Stimulated activated CD4-positive, alpha-beta T cell treated with anti-CD3 and anti-CD28 coated beads, Interleukin-1b, Interleukin-23, amount 100 ng/mL, for 4 hours (primary cell): ENCODE results near the gene TACR1.
"Not testable (repeated sequence)": the region's sequence is repeated elsewhere in the genome, so short reads cannot be mapped to it uniquely, and the experiment has no call there.

Experiments used
- DNase-seq, 2 donors: peaks; one replicate each; pipeline ENCODE4 v3.0.0-alpha.2; 2020; ENCODE audit warnings: low read depth in 2 of 2

TACR1 gene

DNA sequence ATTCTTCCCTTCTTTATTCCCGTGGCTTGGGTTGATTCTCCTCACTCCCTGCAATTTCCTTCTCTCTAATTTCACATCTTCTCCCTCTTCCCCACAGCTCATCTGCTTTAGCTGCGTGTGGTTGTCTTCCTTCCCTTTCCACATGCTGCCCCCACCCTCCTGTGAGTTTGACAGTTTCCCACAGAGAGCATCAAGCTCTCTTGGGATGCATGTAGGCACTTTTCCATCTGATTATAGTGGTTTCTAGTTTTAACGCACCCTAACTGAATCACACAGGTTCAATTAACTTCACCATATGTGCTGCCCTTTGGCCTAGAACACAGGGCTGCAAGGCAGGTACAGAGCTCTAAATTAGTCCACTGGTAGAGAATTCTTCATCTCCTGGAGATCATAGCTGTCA lies 110.5 kb downstream of the TACR1 start:
- DNase-seq = no peak

- DNase-seq = no peak
These were observed 111.6 kb downstream of the TACR1 start for GRCh38 chr2:75087736-75088135.

- no peak for DNase-seq
These were observed 119.7 kb downstream of the TACR1 start for GRCh38 chr2:75079575-75079974.

DNA sequence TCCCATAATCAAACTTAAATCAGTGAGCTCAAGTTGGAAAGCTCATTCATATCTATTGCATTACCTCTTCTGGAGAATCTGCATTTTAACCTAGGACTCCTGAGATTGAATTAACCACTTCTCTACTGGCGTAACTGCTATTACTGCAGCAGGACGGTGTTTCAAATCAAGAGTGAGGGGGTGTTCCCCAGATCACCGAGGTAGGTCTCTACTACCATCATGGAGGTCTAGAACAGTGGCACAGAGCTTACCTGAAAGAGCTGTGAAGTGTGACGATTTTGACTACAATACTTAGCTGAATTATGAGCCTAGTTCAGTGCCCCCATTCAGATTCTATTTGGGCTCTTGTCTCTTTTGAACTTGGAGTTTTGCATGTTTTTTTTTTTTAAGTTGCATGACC lies 121.4 kb downstream of the TACR1 start:
- DNase-seq = no peak

DNA sequence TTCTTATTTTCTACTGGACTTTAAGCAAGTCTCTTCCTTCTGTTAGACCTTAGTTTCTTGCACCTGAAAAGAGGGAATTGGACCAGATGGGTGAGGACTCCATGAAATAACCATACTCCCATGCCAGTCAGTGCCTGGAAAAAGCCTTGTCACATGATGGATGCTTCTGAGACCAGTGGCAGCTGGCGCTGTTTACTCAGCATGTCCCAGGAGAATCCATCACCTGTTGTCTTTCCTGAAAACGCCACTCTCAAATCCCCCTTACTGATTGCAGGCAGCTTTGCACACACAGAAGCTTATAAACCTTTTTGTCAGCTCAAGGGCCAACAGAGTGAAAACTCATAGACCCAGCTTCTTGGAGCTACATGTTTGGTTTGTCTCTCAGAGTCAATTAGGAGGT lies 123.2 kb downstream of the TACR1 start:
- no peak for DNase-seq

GRCh38 chr2:75074708-75075107 lies 124.6 kb downstream of the TACR1 start:
- no peak for DNase-seq

GRCh38 chr2:75074228-75074627 lies 125.1 kb downstream of the TACR1 start:
- no peak for DNase-seq

DNA sequence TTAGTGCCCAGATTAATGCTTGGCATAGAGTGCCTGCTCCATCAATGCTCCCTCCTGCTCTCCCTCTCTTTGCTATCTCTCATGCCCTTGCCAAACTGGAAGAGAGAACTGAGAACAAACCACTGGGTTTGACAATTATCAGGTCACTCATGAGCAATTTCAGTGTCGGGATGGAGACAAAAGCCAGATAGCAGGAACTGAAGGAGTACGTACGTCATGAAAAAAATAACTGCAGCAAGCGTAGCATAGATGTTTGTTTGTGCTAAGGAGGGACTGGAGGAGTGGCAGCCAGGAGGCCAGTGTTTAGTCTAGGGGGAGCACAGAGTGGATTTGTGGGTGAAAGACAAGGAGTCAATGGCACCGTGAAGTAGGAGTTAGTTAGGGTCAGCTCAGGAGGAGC lies 127.6 kb downstream of the TACR1 start:
- no peak for DNase-seq

- DNase-seq = no peak
These were observed 130.8 kb downstream of the TACR1 start for GRCh38 chr2:75068546-75068945.

- no peak for DNase-seq
These were observed 131.8 kb downstream of the TACR1 start for GRCh38 chr2:75067506-75067905.

- no peak for DNase-seq
These were observed 133.0 kb downstream of the TACR1 start for GRCh38 chr2:75066121-75066902.

- DNase-seq = no peak
These were observed 133.8 kb downstream of the TACR1 start for GRCh38 chr2:75065402-75066008.

DNA sequence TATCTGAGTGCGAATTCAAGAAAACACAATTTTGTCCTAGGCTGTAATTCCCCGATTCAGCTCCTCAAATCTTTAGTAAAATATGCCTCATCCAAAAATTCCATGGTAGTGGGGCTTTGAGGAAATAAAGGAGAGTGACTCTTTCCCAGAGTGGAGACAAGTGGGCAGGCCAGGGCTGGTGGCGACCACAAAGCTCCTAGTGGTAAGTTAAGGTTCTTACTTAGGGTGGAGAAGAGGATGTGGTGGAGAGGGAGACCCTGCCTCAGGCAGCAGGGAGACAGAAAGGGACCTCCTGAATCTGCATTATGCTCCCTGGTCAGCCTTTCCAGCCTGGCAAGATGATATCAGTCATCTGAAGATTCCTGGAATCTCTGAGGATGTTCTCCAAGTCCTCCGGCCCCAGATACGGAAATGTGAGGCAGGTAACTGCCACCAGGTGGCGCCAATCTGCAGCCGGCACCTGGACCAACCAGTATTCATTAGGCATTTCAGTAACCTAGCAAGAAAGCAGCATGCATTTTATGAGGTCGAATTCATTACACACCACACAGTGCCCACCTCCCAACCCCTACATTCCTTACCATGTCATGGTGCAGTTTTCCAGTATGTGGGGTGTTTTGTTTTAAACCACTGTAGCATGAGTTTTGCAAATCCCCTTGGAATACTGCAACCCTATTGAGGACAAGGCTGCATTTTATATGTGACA lies 134.5 kb downstream of the TACR1 start:
- peak; percentile 23 to 36 for DNase-seq

DNA sequence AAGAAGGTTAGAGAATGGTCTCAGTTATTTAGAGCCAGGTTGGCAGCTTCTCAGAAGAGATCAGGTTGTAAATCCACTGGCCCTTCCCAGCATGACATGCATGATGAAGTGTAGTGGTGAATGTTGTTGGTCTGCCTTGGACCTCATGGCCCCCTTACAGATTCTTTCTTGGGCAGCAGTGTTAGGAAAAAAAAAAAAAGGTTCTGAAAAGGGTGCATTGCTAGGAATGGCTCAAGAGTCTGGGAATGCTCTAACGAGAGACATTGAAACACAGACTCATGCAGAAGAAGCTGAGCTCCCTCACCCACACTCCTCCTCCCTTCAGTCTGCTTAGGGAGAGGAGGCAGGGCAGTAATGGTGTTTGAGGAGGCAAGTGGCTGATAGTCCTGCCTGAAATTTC lies 135.4 kb downstream of the TACR1 start:
- DNase-seq = no peak

DNA sequence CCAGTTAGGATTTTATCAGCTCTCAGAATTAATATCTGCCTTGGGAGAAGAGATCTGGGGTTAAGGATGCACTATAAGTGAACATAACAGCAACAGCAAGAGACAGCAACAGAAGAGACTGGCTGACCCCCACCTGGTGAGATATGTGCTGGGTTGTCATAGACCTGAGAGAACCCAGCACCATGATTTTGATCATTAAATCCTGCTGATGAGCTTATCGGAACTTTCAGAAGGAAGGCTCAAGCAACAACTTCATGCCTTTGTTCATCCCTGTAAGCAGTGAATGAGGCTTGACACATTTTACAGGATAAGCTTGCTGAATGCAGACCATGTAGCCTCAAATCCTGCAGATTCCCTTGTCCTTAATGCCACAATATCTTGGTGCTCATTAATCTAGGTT lies 140.9 kb downstream of the TACR1 start:
- no peak for DNase-seq

GRCh38 chr2:75057150-75057549 lies 142.2 kb downstream of the TACR1 start:
- not testable (repeated sequence) for DNase-seq

DNA sequence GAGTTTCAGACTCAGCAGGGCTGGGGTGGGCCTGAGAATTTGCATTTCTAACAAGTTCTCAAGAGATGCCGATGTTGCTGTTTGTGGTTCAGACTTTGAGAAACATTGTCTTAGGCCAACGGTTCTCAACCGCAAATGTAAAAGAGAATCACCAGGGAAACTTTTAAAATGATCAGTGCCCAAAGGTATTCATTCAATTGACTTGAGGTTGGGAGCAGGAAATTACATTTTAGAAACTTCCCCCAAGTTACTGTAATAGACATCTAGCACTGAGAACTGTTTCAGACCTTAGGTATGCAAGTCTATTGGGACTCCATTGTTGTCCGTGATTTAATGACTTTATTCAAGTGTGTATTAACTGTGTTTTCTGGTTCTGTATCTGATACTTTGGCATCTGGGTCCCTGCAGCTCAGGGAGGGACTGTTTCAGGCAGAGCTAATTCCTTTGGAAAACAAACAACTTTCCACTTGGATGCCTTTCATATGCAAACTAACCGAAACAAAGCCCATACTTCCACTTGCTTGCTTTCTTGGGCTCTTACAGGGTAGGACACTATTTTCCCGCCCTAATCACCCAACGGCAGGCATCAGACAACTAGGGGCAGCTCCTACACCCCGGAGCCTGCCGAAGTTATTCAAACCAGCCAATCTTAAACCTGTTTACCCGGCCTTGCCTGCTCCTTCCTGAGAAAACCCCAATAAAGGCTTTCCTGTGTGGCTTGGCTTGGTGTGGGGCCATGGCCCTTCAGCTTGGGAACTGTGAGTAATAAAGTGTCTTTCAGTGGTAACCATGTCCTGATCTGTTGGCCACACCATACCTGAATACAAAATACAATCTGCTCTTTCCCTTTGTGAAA lies 143.3 kb downstream of the TACR1 start:
- no peak for DNase-seq

DNA sequence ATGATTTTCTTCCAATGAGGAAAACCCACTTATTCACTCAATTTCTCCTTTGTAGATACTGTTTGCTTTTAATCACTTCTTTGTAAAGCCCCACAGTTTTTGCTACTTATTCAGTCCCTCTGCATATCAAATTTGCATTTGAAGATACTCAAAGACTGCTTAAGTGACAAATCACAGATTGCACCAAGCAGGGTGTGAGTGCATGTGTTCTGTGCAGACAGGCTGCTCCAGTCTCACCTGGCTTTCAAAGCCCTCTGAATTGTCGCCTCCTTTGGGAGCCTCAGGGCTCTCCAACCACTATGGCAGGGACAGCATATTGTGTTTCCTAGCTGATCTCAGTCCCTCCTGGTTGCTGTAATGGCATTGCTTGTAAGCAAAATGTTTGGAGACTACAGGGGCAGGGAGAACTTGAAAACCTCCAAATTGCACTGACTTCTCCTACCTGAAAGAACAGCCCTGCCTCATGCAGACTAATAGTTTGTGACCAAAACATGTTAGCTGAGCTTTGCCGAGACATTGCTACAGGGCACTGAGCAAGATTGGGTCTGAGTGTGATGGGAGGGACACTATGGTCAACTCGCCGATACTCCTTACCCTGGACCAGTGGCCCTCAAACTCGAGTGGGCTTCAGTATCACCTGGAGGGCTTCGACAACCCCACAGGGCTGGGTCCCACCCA lies 144.0 kb downstream of the TACR1 start:
- no peak for DNase-seq

DNA sequence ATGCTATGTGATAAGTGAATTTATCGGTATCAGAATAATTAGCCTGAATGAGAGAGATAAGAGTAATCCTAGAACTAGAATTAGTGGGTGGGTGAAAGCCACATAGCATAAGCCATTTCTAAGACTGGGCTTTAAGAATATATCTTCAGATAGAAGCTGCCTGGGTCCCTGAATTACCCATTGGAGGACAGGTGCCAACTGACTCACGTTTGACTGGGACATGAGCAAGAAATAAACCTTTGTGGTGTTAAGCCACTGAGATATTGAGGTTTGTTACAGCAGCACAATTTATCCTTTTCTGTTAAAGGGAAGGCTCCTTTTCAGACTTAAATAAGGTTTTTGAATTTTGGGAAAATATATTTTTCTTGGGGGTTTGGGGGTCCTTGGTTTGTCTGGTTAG lies 145.0 kb downstream of the TACR1 start:
- no peak for DNase-seq

DNA sequence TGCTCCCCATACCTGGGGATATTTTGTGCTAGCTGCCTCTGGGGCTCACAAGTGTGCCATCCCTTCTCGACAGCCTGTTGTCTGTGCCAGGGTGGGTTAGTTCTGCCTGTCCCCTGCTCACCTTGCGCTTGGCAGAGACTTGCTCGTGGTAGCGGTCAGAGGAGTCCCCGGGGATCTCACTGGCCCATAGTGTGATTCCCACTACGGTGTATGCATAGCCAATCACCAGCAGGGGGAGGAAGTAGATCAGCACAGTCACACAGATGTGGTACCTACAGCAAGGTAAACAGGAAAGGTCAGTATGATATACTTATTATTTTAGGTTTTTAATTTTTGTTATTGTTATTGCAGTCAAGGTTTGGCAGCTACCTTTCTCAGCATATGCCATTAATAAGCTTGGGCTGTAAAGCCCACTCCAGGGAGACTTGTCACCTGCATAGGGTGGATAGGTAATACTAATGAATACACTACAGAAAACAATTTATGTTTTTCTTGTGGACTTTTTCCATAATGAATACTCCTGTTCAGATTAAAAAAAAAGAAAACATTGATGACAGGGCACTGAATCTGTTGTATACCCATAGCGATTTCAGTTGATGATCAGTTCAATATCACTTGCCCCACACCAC lies 145.7 kb downstream of the TACR1 start:
- DNase-seq = no peak
